NCI-H345 (cell line): ENCODE results near the gene HNRNPA3.
"Not testable (repeated sequence)": the region's sequence is repeated elsewhere in the genome, so short reads cannot be mapped to it uniquely, and the experiment has no call there.

Experiments
- DNase-seq: peaks from one replicate; lab custom pipeline; 2025; lab: John Stamatoyannopoulos, UW

HNRNPA3 gene

DNA sequence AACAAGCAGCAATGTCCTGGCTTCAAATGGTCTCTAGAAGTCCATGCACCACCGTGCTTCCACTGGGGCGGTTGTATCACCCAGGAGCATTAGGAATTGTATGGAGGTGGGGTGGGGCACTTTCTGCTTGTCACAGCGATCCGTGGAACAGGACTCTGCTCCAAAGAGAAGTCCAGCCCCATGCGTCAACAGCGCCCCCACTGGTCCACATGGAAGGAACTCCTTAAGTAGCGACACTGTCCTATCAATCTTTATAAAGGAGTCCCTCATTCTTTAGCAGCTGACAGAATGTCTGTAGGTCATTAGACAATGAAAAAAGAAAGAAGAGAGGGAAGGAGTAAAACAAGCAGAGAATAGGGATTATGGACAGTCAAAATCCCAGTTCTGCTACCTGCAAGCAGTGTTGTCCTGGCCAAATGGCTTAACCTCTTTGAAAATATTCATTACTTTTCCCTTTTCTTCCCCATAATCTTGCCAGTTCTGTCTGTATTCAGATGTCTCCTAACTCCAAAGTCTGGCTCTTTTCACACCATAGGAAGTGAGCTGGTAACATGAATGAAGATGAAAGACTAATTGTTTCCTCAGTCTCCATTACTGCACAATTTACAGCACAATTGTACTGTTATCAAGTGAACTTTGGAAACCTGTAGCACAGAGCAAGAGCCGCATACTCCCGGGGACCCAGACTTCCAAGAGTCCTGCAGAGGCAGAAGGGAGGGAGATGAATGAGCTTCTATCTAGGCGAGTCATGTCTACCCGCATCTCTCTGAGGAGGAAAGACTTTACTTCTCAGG is 42.0 kb downstream of the HNRNPA3 start:
- no peak for DNase-seq

DNA sequence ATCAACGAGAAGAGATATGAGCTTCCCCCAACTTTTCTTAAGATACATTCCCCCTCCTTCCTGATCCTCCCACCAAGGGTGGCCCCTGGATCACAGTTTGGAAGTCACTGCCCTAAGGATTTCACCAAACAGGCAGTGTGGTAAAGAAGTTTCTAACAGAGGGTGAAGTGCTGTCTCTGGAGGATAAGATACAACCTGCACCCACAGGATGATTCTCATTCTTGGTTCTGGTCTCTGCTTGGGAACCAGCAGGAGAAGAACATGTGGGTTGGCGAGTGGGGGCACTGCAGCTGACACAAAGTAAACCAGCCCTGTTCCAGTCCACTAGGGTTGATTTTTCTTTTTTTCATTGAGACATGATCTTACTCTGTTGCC is 42.6 kb downstream of the HNRNPA3 start:
- no peak for DNase-seq

DNA sequence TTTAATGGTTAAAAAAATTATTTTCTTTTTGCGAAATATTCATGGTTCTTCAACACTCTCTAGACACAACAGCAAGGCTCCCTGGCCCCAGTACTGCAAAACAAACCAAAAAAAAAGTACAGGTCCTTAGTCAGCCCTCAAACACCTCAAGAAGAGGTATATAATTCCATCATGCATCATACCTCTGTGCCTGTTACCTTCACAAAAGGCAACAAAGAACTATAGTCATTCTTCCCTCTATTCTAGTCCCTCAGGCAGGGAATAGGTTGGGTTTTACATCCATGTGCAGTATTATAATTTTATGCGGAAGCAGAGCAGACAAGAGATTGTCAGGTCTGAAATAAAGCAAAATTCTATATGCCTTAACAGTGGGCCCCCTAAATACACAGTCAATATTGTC is 43.4 kb downstream of the HNRNPA3 start:
- no peak for DNase-seq

DNA sequence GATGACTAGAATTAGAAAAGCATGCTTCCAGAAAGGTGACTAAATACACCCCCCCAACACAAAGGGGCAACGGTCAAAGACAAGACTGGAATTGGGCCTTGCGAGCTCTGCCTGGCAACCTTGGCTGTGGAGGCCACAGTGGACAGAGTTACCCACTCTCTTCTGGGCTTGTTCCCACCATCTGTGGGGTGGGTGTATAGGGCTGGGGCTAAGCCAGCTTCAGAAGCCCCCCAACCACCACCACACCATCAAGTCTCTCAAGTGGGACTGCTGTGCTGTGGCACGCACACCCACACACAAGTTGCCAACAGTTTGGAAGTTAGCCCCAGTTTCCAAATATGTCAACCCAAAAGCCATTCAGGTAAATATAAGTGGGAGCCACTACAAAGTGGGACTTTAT is 44.1 kb downstream of the HNRNPA3 start:
- DNase-seq = no peak

DNA sequence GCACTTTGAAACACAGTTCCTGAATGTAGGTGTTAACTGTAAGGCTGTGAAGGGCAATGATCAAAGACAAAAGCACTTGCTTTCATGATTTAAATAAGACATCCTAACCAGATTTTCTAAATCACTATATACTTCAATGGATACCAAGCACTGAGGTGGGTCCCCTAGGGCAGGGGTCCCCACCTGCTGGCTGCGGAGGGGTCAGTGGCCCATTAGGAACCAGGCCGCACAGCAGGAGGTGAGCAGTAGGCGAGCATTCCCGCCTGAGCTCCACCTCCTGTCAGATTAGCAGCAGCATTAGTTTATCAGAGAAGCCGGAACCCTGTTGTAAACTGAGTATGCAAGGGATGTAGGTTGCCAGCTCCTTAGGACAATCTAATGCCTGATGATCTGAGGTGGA is 44.9 kb downstream of the HNRNPA3 start:
- DNase-seq = no peak

DNA sequence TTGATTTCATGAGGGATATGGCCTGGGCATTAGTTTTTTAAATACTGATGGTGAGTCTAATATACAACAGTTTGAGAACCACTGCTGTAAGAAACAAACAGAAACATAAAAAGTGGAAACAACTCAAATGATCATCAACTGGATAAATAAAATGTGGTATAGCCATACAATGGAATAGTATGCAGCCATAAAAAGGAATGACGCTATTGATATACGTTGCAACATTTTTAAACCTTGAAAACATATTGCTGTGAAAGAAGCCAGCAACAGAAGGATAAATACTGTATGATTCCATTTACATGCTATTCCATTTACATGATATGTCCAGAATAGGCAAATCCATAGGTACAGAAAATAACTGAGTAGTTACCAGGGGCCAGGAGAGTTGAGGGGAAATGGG is 45.5 kb downstream of the HNRNPA3 start:
- no peak for DNase-seq

DNA sequence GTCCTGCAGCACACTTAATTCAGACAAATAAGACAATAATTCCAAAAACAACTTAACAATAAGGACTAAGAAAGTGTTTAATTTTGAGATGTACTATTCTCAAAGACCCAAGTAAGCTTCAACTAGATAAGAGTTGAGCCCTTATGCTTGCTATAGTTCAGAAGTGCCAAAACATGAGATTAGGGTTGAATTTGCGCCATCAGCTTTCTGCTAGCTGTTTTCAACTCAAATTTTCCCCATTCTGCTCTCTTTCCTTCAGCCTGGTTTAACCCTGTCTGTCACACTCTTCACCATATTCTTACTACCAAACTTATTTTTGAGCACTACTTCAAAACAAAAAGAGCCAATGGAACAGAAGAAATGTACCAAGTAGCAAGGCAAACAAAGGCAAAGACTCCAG is 47.8 kb downstream of the HNRNPA3 start:
- no peak for DNase-seq

DNA sequence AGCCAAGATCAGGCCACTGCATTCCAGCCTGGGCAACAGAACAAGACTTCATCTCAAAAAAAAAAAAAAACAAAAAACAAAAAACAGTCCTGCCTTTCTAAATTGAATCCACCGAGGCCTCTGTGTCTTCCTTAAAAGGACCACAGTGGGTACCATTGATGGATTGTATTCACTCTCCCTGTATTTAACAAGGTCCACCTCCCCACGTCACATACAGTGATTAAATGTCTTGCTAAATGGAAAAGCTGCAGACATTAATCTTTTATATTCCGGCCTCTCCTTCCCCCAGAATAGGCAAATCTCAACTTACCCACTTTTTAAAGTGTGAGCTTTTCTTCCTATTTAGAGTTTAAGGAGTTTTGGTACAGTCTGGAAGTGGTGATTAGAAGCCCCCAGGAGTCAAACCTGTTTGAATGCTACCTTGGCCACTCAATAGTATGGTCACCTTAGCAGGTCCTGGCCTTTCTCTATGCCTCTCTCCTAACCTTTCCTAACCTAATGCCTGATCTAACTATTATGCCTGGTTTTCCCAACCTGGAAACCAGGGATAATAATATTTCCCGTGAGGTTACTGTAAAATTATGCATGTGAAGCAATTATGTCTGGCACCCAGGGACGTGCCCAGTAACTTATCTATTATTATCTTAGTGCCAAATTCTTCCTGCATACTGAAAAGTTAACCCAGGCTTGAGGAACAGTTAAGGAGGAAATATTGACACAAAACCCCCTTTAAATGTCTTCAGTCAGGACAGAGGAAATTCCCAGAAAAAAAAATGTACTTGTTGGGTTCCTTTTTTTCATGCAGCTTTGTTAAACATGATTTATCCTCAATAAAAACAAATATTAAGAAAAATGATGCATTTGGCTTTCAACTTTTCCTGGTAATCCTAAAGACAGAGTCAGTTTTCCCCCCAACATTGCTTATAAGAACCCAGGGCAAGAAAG is 48.8 kb downstream of the HNRNPA3 start:
- DNase-seq = no peak

DNA sequence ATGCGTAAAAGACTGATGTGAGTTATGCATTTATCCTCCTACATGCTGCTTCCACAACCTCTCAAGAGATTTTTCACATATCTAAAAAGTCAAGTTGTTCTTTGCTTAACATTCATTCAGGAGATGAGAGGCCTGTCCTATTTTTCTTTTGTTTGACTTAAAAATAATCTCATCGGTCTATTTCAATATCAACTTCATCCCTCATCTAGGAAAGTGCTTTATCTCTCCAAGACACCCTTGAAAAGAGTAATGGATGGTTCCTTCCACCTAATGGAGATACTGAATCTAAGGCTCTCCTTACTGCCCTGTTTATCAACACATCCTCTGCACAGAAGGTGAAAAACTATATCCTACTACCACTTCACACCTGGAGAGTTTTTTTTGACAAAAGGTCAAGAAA is 49.5 kb downstream of the HNRNPA3 start:
- DNase-seq = no peak

DNA sequence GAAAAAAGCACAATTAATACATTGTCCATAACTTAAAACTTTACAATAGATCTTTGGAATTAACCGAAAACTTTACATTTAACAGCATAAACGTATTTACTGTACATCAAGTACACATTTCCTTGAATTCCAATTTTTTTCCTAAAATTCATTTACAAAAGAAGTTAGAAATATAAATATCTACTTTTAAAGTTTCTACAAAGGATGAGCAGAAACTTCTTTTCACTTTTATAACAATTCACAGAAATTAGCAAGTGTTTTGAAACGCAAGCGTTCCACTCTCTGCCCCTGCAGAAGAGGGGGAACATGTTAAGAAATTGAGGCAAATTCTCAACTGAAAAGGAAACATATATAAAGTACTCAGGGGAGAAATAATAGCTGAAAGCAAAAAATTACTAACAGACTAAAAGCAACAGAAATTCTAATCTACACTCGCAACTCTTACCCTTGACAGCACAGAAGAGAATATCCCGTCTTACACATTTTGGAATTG is 50.4 kb downstream of the HNRNPA3 start:
- DNase-seq = no peak

DNA sequence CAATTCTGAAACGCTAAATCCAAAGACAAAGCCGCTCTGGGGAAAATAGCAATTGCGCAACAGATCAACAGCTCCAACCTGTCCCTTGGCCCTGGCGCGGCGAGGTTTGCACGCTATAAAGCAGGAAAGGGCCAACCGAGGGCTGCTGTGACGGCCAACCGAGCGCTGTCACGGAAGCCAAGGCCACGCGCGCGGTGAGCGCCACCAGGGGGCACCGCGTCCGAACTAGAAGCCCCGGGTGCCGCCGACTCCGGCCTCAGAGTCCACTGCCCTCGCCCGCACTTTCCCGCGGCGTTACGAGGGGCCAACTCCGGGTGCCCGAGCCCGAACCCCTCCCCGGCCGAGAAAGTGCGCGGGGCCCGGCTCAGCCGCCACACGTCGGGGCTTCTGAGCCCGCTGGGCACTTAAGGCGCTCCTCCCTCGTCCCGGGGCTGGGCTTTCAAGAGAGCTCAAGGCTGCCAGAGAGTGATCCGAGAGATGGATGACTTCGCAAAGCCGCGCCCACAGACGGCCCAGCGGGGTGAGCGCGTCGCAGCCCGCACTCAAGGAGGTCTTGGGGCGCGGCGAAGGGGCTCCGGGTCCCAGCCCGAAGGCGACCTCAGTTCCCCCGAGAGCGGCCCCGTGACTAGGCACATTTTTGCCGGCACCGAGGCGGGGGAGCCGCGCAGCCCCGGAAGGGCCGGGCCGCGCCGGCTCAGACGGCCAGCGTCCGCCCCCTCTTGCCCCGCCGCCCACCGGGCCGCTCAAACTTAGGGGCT is 51.0 kb downstream of the HNRNPA3 start:
- peak; percentile 98 for DNase-seq

DNA sequence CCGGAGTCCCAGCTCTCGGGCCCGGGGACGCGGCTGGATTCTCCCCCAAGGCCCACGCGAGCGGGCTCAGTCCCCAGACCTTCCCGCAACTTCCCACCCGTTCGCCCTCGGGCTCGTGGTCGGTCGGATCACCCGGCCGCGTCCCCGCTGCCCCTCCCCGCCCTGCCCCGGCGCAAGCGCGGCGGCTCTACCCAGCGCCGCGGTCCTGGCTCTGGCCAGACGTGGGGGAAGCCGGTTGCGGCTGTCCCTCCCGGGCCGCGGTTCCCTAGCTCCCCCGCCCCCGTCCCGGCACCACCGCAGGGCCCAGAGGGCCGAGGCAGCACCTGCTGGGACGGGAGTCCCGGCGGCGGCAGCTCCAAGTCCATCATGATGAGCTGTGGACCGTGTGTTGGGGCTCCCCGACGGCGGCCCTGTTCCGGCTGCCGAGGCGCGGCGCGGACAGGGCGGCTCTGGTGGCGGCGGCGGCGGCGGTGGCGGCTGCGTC is 51.7 kb downstream of the HNRNPA3 start:
- DNase-seq = peak; percentile 43

DNA sequence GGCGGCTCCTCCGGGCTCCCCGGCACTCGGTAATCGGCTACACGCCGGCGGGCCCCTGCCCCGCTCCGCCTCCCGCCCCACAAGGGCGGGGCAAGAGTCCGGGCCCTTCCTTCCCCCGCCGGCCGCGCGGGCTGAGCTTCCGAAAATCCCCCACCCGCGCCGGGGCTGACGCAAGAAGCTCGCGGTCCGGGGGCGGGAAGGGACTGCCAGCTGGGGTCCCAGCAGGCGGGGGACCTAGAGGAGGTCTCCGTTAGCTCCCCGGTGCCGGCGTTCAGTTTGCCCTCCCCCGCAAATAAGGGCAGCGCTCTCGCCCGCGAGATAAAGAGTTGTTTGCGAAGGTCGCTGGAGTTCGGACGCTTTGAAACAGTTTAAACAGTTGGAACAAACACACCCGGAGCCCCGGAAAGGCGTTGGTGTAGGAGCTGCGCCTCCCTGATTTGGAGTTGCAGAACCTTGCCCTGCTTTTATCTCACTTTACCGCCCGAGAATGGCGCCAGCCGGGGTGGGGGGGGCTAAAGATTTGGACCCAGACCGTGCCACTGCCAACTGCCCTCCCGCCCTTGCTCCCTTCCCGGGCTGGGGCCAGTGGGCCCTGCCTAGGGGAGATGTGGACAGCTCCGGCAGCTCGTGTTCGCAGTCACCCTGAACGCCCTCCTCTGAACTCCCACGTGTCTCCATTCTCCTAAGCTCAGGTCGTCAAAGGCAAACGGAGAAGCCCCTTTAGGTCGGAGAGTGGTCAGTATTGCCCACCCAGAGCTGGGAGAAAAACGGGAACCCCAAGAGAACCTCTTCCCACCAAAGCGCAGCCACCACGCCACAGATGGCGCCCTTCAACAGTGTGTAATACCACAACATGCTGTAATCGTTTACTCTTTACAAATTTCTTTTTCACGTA is 52.3 kb downstream of the HNRNPA3 start, which contains the start of gene NFE2L2:
TSS of gene NFE2L2 (minus strand) at position 35 of the 895 bp plus-strand sequence. CDS start 151 bp downstream, outside the sequence.
- DNase-seq = peak; percentile 89

DNA sequence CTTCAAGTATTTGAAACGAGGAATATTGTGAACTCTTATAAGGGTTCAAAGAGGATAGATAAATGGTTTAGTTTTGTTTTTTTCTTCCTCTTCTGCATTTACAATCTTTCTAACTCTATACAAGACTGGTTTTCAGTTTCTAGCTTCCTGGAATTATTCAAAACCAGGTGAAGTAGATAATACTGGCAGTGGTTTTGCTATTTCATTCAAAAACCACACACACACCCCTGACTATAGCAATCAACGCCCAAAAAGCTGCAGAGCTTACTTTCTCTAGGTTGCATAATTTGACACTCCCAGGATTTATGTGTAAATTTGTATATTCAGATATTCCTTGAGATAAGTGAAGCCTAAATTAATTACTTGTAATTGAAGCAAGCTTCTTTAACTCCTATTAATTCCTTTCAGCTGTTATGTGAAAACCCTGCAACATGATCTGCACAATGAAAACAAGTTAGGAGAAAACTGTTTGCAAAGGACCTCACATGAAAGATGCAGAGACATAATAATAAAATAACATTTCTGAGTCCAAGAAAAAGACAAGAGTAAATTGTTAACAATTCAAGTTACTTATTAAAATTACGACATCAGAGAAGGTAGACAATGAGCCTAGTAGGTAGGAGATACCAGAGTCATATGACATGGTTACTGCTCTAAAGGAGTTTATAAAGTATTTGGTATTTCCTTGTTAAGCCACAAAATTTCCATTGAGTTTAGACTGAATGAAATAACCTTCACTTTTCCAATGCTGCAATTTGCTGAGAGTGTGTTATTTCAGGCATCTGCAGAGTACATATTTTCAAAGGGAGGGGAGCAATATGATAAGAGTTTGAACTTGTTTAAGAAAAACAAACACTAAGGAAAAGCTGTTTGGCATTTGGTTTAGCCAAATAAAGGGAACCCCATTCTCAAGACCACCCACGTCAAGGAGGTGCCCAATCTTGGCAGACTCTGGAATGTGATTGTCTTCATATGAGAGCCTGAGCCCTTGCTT is 53.5 kb downstream of the HNRNPA3 start:
- DNase-seq = no peak

DNA sequence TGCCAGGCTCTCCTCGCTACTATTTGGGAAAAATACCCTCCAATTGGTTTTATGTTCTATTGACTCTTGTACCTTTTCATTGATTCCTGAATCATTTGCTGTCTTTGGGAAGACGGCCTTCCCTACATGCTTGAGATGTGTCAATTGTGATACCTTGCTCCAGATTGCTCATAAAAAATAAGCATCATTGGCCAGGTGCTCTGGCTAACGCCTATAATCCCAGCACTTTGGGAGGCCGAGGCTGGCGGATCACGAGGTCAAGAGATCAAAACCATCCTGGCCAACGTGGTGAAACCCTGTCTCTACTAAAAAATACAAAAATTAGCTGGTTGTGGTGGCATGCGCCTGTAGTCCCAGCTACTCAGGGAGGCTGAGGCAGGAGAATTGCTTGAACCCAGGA is 54.4 kb downstream of the HNRNPA3 start:
- not testable (repeated sequence) for DNase-seq

DNA sequence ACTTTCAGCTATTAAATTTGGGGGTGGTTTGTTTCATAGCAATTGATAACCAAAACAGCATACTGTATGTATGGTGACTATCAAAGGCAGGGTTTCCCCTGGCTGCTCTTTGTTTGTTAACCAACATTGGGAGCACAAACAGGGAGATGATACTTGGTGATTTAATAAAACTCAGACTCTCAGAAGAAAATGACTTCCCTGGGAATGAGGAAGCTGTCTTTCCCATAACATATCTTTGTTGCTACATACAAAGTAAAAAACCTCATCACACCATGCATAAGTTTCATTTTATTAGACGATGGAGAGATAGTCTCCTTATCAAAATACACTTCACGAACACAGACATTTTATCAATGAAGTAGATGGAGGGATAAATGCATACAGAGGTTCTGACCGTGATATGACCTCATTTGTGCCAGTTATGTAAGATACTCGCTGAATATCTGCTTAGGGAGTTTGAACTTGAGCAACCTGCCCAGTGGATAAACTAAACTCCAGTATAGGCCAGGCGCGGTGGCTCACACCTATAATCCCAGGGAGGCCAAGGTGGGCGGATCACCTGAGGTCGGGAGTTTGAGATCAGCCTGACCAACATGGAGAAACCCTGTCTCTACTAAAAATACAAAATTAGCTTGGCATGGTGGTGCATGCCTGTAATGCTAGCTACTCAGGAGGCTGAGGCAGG is 55.7 kb downstream of the HNRNPA3 start:
- no peak for DNase-seq

DNA sequence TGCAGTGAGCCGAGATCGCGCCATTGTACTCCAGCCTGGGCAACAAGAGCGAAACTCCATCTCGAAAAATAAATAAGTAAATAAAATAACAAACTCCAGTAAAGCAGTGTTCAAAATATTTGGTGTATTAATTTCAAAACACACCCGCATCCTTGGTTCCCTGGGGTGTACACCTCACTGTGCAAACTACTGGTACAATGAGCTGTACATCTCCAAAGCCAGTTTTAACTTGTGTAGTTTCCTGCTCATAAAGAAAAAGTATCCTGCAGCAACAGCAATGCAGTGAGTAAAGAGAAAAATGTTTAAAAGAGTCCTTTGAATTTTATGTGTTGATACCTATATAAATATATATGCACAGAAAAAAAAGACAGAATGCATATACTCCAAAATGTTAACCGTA is 56.3 kb downstream of the HNRNPA3 start:
- no peak for DNase-seq

DNA sequence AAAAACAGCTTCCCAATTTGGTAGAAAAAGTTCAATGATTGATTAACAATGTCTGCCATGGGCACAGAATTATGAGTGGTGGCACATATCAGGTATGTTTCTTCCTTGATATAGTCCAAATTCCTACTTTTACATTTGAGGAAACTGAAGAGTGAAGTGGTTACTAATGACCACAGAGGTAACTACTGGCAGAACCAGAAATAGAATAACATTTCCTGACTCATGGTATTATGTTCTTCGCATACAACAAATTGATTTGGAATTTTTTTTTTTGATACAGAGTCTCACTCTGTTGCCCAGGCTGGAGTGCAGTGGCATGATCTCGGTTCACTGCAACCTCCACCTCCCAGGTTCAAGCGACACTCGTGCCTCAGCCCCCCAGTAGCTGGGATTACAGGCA is 57.9 kb downstream of the HNRNPA3 start:
- no peak for DNase-seq
